NCI-H1694 treated with DMSO at 0.1 percent for 48 hours (cell line): ENCODE measurements around the gene LINGO3.
"Not testable (repeated sequence)": the region's sequence is repeated elsewhere in the genome, so short reads cannot be mapped to it uniquely, and the experiment has no call there.

Source experiments
- DNase-seq: peaks from one replicate; lab custom pipeline; 2025; lab: John Stamatoyannopoulos, UW

LINGO3 gene

DNA sequence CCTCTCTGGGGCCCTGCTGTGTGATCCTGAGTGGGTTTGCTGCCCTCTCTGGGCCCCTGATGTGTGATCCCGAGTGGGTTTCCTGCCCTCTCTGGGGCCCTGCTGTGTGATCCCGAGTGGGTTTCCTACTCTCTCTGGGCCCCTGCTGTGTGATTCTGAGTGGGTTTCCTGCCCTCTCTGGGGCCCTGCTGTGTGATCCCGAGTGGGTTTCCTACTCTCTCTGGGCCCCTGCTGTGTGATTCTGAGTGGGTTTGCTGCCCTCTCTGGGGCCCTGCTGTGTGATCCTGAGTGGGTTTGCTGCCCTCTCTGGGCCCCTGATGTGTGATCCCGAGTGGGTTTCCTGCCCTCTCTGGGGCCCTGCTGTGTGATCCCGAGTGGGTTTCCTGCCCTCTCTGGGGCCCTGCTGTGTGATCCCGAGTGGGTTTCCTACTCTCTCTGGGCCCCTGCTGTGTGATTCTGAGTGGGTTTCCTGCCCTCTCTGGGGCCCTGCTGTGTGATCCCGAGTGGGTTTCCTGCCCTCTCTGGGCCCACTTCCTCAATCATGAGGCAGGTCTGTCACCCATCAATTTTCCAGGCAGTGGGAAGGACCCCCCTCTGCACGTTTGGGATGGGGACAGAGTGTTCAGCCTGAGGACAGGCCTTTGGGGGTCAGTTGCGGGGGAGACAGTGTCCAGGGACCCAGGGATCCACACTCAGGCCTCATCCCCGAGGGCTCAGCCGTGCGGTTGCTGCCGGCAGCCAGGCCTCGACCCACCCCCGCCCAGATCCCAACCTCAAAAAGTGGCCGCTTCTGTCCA, 26.5 kb downstream of the LINGO3 start:
- DNase-seq, result not testable (repeated sequence)

DNA sequence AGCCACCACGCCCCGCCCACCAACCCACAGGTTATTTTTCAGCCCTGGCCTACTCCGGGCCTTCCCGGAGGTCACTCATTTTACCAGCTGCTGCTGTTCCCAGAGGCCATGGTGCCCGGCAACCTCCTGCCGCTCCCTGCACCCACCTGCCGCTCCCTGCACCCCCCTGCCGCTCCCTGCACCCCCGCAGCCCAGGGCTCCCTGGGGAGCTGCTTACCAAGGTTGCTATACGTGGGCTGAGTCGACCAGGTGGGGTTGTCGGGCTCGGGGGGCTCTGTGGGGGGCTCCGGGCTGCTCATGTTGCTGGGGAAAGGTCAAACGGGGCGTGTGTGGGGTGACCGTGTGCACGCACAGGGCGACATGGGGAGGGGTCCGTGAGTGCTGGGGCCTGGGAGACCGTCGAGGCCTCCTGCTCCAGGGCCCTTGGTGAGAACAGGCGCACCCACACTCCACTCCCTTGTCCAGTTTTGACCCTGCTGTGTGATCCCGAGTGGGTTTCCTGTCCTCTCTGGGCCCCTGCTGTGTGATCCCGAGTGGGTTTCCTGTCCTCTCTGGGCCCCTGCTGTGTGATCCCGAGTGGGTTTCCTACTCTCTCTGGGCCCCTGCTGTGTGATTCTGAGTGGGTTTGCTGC, 27.2 kb downstream of the LINGO3 start:
- DNase-seq, result no peak

DNA sequence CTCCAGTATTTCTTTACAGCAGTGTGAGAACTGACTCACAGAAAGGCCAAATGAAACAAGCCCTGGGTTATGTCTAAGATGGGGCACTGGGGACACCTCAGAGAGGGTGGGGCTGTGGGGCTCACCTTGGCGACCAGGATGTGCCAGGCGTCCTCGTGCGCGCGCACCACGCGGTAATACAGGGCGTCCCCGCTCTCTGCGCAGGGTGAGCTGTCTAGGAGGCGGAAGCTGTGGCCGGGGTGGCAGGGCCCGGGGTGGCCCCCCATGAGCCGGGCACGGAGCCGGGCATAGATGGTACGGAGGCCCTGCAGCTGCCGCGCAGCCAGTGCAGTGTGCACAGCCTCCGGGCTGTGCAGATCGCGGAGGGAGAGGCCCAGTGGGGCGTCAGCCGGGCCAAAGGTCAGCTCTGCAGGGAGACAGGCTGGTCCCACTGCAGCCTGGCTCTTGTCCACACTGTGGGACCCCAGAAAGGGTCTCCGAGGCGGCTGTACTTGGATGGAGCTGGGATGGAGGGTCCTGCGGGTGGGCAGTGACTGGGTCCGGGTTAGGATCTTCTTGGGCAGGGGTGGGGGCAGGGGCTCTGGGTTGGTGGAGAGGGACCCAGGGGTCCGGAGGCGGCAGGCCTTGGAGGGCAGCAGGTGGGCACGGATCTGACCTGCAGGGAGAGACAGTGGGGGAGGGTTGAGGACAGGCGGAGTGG, 29.3 kb downstream of the LINGO3 start:
- DNase-seq, result no peak

DNA sequence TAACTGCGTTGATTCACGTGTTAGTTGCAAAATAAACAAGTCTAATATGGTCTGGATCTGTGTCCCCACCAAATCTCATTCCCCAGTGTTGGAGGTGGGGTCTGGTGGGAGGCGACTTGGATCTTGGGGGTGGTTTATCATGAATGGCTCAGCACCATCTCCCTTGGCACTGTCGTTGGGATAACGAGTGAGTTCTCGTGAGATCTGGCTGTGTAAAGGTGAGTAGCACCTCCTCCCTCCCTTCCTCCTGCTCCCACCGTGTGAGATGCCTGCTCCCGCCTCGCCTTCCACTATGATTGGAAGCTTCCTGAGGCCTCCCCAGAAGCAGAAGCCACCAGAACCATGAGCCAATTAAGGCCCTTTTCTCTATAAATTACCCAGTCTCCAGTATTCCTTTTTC, 30.8 kb downstream of the LINGO3 start:
- DNase-seq, result no peak

DNA sequence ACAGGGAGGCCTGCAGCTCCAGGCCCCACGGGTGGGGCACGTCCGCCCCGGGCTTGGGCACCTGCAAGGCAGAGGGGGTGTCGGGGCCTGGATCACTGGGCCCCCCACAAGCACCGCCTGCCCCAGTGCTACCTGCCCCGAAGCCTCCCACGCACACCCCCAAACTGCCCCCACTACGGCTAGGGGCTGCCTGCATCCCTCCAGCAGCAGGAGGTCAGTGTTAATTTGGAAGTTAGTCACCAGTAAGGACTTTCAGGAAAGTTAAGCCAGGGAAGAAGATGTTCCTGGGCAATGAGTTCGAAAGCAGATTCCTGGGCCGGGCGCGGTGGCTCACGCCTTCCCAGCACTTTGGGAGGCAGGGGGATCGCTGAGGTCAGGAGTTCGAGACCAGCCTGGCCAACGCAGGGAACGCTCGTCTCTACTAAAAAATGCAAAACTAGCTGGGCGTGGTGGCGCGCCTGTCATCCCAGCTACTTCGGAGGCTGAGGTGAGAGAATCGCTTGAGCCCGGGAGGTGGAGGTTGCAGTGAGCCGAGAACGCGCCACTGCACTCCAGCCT, 31.4 kb downstream of the LINGO3 start:
- DNase-seq, result no peak

DNA sequence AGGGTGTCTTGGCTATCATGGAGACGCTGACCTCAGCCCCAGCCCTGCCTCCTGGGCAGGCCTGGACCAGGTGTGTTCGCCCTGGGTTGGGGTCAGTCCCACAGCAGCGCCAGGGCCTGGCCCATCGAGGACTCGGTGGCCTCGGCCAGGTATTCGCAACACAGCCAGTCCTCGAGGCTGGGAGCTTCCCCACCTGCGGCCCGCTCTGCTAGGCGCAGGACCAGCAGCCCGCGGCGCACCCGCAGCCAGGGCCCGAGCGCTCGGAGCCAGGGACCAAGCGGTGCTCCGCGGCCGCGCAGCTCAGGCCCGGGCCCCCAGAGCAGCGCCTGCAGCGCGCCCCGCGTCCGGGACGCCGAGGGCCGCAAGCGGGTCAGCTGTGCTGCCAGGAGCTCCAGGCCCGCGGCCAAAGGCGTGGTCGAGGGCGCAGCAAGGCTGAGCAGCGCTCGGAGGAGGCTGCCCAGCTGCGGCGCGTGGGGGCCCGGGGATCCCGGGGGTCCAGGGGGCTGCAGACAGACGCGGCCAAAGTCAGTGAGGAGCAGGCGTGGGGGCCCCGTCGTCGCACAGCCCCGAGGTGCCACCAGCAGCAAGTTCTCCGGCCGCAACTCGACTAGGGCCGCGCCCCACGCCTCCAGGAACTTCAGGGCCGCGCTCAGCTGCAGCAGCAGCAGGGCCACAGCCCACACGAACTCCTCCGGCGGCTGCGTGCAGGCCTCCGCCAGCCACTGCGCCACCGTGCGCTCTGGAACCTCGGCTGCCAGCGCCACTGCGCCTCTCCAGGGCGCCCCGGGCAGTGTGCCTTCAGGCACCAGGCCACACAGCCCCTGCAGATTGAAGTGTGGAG, 32.1 kb downstream of the LINGO3 start:
- DNase-seq, result no peak

DNA sequence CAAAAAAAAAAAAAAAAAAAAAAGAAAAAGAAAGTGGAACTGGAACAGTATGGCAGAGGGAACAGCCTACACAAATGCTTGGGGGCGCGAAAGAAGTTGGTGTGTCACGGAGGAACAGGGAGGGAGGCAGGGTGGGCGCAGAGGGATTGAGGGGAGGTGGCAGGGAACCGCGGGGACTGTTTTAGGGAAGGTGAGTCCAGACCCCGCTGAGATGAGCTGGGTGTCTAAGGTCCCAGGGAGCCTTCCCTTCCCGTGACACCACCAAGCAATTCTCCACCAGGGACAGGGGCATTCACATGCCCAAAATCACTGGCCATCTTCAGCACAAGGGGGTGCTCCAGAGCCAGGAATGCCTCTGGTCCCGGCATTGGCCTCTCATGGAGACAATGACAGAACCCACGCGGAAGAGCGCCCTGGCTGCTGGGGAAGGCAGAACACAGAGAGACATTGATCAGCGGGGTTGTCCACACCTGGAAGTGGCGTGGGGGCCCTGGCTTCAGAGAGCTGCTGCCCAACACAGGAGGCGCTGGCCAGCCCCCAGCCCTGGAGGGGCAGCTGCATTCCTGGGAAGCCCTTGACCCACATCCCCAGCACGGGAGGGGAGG, 32.9 kb downstream of the LINGO3 start:
- peak; percentile 53 for DNase-seq

DNA sequence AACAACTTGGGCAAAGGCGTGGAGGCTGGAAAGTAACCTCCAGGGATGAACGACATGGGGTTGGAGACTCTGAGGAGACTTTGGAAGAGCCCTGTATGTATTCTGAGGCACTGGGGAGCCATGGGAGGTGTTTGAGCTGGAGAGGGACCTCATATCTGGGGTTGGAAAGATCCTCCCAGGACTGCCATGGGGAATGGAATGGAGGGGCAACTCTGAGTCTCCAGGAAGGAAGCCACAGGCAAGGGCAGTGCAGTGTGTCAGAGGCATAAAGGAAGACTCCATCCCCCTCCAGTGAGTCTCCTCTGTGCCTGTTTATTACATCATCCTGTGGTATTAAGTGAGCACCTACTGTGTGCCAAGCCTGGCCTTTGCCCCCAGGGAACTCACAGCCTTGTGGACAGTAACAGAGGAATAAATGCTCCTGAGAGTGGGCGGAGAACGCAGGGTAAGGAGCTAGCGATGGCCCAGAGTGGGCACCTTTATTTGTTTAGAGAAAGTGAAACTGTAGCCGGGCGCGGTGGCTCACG, 33.7 kb downstream of the LINGO3 start:
- DNase-seq, result no peak

DNA sequence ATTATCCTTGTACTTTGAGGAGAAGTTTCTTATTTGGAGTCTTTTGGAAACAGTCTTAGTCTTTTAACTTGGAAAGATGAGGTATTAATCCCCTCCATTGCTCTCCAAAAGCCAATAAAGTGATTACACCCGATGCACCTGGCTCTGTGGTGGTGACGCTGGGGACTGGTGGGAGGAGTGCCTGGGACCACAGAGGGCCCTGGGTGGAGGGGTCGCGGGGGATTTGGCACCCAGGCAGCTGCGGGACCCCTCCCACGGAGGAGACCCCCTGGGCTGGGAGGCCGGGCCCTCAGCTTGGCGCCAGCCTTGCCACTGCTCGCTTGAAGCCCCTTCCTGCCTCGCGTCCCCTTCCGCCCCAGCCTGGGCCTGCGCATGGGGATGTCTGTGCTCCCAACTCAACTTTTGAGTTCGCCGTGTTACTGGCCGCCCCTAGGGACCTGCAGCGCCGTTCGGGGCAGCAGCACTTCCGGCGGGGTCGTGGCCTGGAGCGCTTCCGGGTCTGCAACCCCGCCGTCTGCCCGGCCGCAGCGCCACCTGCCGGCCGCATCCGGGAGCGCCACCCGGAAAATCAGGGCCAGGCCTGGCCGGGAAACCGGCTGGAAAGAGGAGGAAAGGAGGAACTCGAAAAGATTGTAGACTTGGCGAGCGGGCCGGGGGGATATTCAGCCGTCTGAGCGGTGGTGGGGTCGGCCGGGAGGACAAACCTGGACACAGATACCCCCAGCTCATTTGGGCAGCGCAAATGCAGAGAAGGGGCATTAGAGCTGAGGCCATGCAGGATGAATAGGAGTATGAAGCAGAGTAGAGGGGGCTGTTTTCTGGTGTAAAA, 34.4 kb downstream of the LINGO3 start:
- peak; percentile 15 for DNase-seq

DNA sequence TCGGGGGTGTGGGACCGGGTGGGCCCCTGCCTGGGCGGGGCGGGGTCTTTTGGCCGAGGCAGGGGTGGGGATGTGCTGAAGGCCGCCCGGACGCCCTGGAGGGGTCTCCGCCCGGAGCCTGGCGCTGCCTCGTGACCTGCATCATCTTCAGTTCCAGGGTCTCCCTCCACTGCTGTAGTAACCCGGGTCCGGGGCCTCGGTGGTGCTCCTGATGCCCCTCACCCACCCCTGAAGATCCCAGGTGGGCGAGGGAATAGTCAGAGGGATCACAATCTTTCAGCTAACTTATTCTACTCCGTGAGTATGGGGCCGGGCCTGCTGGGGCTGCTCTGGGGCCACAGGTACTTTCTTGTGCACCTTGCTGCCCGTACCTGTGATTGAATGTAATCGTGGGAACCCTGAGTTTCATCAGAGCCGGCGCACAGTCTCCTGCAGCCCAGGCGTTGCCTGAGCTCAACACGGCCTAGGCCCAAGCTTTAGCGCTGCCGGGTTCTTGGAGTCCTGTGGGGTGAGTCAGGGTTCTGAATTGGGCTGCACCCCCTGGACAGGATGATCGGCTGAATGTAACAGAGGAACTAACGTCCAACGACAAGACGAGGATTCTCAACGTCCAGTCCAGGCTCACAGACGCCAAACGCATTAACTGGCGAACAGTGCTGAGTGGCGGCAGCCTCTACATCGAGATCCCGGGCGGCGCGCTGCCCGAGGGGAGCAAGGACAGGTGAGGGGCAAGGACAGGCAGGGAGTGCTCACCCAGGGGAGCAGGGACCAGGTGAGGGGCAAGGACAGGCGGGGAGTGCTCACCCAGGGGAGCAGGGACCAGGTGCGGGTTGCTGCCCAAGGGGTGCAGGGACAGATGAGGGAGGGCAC, 36.5 kb downstream of the LINGO3 start:
- DNase-seq, result no peak

DNA sequence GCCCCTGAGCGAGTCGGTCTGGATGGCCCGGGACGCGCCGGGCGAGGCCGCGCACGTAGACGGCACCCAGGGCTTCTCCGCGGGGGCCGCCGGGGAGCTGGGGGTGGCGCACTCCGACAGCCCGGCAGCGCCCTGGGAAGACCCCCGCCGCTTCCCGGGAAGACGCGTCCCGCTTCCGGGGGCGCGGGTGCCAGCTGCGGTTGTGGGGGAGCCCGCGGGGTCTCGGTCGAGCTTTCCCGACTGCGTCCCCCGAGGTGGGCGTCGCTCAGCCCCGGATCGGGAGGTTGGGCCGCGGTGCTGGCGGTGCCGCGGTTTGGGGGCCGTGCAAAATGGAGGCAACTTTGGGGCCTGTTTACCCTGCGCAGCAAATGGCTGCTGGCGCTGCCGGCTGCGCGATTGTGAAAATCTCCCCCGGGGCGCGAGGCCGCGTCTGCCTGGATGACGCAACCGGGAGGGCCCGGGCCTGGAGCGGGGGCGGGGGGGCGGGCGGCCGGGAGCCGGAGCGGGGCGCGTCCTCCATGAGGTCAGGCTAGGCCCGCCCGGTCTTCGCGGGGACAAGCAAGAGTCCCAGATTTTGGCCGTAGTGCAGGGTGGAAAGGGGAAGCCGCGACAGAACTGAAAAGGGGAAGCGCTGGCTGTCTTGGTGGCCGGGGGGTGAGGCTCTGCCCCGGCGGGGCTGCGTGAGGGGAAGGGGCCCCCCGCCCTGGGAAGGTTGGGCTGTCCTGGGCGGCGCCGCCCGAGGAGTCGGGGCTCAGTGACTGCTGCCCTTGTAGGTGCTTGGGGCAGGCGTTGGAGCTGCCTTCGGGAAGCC, 37.3 kb downstream of the LINGO3 start:
- no peak for DNase-seq

DNA sequence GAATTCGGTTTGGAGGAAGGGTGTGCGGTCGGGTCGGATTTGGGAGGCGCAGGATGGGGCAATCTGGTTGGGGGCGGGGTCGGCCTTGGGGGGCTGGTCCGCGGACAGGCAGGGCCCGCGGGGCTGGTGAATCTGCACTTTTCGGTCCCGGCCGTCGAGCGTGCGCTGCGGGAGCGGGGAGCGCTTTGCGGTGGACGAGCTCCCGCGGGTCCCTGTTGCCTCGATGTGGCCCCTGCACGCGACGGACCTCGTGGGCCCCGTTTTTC, 37.9 kb downstream of the LINGO3 start:
- DNase-seq, result no peak

DNA sequence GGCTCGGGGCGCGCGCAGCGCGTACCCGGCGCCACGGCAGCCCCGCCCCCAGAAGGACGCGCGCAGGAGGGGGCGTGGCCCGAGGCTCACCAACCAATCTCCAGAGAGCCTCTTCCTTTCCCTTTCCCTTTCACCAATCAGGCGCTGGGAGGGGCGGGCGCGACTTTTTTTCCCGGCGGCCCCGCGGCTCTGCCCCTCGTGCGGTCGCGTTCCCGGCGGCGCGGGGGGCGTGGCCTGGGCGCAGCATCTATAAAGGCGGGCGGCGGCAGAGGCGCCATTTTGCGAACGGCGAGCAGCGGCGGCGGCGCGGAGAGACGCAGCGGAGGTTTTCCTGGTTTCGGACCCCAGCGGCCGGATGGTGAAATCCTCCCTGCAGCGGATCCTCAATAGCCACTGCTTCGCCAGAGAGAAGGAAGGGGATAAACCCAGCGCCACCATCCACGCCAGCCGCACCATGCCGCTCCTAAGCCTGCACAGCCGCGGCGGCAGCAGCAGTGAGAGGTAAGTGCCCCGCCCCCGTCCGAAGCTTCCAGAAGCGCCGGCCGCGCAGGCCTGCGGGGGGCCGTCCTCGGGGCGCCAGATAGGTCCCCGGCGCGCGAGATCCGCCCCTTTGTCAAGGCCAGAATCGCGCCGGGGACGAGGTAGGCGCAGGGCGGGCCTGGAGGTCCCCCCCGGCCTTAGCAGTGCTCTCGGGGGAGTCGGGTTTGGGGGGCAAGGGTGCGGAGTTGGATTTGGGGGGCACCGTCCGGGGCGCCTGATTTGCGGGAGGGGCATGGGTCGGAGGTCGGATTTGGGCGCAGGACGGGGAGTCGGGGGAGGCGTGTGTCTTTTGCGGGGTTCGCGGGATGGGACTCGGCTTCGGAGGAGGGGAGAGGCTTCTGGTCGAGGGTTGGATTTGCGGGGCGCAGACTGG, 38.5 kb downstream of the LINGO3 start:
- DNase-seq, result peak; percentile 82

DNA sequence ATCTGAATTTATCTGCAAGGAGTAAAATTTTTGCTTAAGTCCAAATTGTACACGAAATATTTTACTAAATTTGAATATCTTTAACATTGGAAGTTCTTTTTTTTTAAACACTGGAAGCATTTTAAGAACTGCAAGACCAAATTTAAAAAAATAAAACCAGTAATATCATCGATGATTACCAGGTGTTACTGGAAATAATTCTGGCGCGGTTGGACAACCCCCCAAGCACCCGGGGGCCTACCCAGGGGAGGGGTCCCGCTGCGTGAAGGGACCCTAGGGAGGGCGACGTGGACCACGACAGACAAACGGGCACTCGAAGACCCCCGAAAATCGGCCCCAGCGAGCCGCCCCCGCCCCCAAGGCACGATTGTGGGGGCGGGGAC, 39.1 kb downstream of the LINGO3 start:
- no peak for DNase-seq

DNA sequence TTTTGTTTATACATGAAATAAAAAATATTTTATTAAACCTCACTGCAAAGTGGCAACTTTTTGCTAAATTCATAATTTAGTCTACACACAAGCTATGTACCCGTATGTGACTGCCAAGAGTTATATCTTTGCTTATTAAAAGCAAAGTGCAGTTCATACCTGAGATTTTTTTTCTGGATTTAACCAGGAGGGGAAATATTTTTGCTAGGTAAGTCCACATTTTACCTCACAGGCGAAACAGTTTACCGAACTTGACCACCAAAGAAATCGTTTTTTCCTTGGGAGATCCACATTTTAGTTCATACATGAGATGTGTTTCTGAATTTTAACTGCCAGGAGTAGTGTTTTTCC, 39.5 kb downstream of the LINGO3 start:
- DNase-seq, result no peak

DNA sequence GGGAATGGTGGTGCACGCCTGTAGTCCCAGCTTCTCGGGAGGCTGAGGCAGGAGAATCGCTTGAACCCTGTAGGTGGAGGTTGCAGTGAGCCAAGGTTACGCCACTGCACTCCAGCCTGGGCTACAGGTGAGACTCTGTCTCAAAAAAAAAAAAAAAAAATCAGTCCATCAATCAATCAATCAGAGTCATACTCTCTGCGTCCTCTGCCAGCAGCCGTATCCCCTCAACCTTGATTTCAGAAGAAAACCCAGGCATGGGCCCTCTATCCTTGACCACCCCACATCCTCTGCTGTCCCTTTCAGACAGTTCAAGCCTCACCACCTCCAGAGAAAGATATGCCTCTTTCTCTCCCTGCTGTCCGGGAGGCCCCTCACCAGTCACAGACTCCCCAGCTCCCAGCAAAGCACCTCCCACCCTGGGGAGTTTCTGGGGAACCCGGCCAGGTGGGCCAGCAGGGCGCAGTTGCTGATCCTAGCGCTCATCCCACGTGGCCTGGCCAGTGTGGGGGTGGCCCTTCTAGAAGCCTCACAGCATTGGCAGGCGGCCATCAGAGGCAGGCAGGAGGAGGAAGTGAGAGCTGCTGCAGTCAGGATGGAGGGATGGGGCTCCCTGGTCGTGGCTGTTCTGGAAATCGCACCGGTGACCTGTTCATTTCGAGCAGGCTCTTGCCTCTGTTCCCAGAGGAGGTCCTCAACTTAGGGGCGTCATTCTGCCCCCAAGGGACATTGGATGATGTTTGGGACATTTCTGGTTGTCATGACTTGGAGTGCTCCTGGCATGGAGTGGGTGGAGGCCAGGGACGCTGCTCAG, 41.6 kb downstream of the LINGO3 start:
- no peak for DNase-seq
